Stimulated activated CD8-positive, alpha-beta memory T cell treated with anti-CD3 and anti-CD28 coated beads, Interleukin-15, amount 100 ng/mL, for 4 hours (primary cell): ENCODE data around the gene SCML2.
"Not testable (repeated sequence)": the region's sequence is repeated elsewhere in the genome, so short reads cannot be mapped to it uniquely, and the experiment has no call there.

Experiments
- DNase-seq, 2 donors: peaks; one replicate each; pipeline ENCODE4 v3.0.0-alpha.2; 2020; ENCODE audit warnings: low read depth in 2 of 2

The SCML2 gene

GRCh38 chrX:18354369-18355223 lies at the start of gene SCML2:
Gene SCML2 (minus strand): TSS chrX:18354688. CDS start chrX:18334071, 20,617 bp downstream.
- peak in 1 of 2 donors; percentile 26 for DNase-seq

- no peak for DNase-seq
Observed at GRCh38 chrX:18401848-18402213, 47.3 kb upstream of the SCML2 start.

- no peak for DNase-seq
Observed at GRCh38 chrX:18394477-18394876, 40.0 kb upstream of the SCML2 start.

GRCh38 chrX:18390941-18391538 lies 36.6 kb upstream of the SCML2 start:
- DNase-seq: peak; percentile 4 to 22

GRCh38 chrX:18389966-18390365 lies 35.5 kb upstream of the SCML2 start:
- DNase-seq: no peak

- DNase-seq: no peak
Observed at GRCh38 chrX:18377796-18378195, 23.3 kb upstream of the SCML2 start.

GRCh38 chrX:18375131-18375805 lies 20.8 kb upstream of the SCML2 start:
- not testable (repeated sequence) for DNase-seq

- not testable (repeated sequence) for DNase-seq
Observed at GRCh38 chrX:18369096-18369495, 14.6 kb upstream of the SCML2 start.

- no peak for DNase-seq
Observed at GRCh38 chrX:18368402-18368801, 13.9 kb upstream of the SCML2 start.

GRCh38 chrX:18360867-18361266 lies 6.4 kb upstream of the SCML2 start:
- no peak for DNase-seq

- no peak for DNase-seq
Observed at GRCh38 chrX:18353931-18354368, 538 bp downstream of the SCML2 start.

- DNase-seq: no peak
Observed at GRCh38 chrX:18351784-18352183, 2.7 kb downstream of the SCML2 start.

GRCh38 chrX:18348047-18348446 lies 6.4 kb downstream of the SCML2 start:
- DNase-seq: no peak

GRCh38 chrX:18309401-18309800 lies 45.1 kb downstream of the SCML2 start:
- DNase-seq: no peak

- DNase-seq: no peak
Observed at GRCh38 chrX:18297251-18297650, 57.2 kb downstream of the SCML2 start.

GRCh38 chrX:18294893-18295292 lies 59.6 kb downstream of the SCML2 start:
- no peak for DNase-seq

GRCh38 chrX:18291006-18291545 lies 63.4 kb downstream of the SCML2 start:
- no peak for DNase-seq

- DNase-seq: no peak
Observed at GRCh38 chrX:18290200-18290599, 64.3 kb downstream of the SCML2 start.

GRCh38 chrX:18288716-18289115 lies 65.8 kb downstream of the SCML2 start:
- DNase-seq: no peak

- DNase-seq: no peak
Observed at GRCh38 chrX:18286322-18286831, 68.1 kb downstream of the SCML2 start.

GRCh38 chrX:18278449-18278848 lies 76.0 kb downstream of the SCML2 start:
- DNase-seq: no peak

GRCh38 chrX:18272222-18272621 lies 82.3 kb downstream of the SCML2 start:
- no peak for DNase-seq
